C4-2B (cell line): ENCODE data around the gene PCGF2.

ENCODE experiments used
- CTCF ChIP-seq: fragments of 450-650 bp; conservative IDR thresholded peaks from 2 replicates; pipeline ENCODE4 v1.5.1; 2017; ENCODE audit warnings: mild to moderate bottlenecking
- ZFX ChIP-seq: fragments of 450-650 bp; IDR thresholded peaks from 2 replicates; pipeline ENCODE4 v1.6.1; 2017

GRCh38 chr17:38731526-38732294, 16.4 kb downstream of the PCGF2 start:
- TF ChIP-seq CTCF (no peak), ZFX (no peak)
